ENCODE data around the gene CPSF6.

GRCh38 chr12:69239352-69239921, at the start of gene CPSF6:
- no peak for TF ChIP-seq EZH2phosphoT487 (IDR thresholded peaks at IDR 0.05; ENCODE audit: borderline replicate concordance)
- TF ChIP-seq, protein P1, sequence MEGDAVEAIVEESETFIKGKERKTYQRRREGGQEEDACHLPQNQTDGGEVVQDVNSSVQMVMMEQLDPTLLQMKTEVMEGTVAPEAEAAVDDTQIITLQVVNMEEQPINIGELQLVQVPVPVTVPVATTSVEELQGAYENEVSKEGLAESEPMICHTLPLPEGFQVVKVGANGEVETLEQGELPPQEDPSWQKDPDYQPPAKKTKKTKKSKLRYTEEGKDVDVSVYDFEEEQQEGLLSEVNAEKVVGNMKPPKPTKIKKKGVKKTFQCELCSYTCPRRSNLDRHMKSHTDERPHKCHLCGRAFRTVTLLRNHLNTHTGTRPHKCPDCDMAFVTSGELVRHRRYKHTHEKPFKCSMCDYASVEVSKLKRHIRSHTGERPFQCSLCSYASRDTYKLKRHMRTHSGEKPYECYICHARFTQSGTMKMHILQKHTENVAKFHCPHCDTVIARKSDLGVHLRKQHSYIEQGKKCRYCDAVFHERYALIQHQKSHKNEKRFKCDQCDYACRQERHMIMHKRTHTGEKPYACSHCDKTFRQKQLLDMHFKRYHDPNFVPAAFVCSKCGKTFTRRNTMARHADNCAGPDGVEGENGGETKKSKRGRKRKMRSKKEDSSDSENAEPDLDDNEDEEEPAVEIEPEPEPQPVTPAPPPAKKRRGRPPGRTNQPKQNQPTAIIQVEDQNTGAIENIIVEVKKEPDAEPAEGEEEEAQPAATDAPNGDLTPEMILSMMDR (conservative IDR thresholded peaks at IDR 0.05; ENCODE audit: low read length) = no peak

Measured in Loucy (cell line).